ENCODE results near the gene ERMP1.

- no peak for TF ChIP-seq POLR2A (IDR thresholded peaks at IDR 0.05; ENCODE audit: low read depth)
- no peak for TF ChIP-seq CTCF (IDR thresholded peaks at IDR 0.05)
- TF ChIP-seq EP300 (IDR thresholded peaks at IDR 0.05): no peak
Measured at GRCh38 chr9:5845157-5845531, 12.2 kb upstream of the ERMP1 start.

All from esophagus muscularis mucosa (tissue), 4 donors.